ENCODE measurements around the gene TNFRSF4. TPM values are rescaled to one million over a fixed set of nuclear protein-coding genes. Genes with fewer than 3 reads are reported as not detected.

The TNFRSF4 gene
- total RNA-seq, 1 donor from 2014 or later = 0.19 TPM

GRCh38 chr1:1204425-1204920, 9.5 kb downstream of the TNFRSF4 start:
- DNase-seq (ENCODE audit: extremely low spot score, unreplicated experiment) = no peak
- no peak overlapping the region for H3K4me3 Mint-ChIP-seq (ENCODE audit: unreplicated experiment)
- no peaks in the 10 kb centered on the region for H3K9me3 Mint-ChIP-seq (ENCODE audit: unreplicated experiment)
- no peak overlapping the region for H3K27ac Mint-ChIP-seq (ENCODE audit: unreplicated experiment)
- no peaks in the 10 kb centered on the region for H3K27me3 Mint-ChIP-seq (ENCODE audit: unreplicated experiment)
- TF ChIP-seq CTCF (IDR thresholded peaks at IDR 0.05) = no peak
- no peaks in the 10 kb centered on the region for H3K36me3 Mint-ChIP-seq (ENCODE audit: unreplicated experiment)
- peaks cover 16% of the 10 kb centered on the region for H3K4me1 Mint-ChIP-seq (ENCODE audit: unreplicated experiment)

GRCh38 chr1:1203561-1204424, 10.2 kb downstream of the TNFRSF4 start:
- no peak overlapping the region for H3K27ac Mint-ChIP-seq (ENCODE audit: unreplicated experiment)
- peaks cover 12% of the 10 kb centered on the region for H3K4me1 Mint-ChIP-seq (ENCODE audit: unreplicated experiment)
- no peak for TF ChIP-seq CTCF (IDR thresholded peaks at IDR 0.05)
- H3K4me3 Mint-ChIP-seq (ENCODE audit: unreplicated experiment) = no peak overlapping the region
- no peak for DNase-seq (ENCODE audit: extremely low spot score, unreplicated experiment)
- H3K36me3 Mint-ChIP-seq (ENCODE audit: unreplicated experiment) = no peaks in the 10 kb centered on the region
- no peaks in the 10 kb centered on the region for H3K9me3 Mint-ChIP-seq (ENCODE audit: unreplicated experiment)
- no peaks in the 10 kb centered on the region for H3K27me3 Mint-ChIP-seq (ENCODE audit: unreplicated experiment)

- DNase-seq (ENCODE audit: extremely low spot score, unreplicated experiment) = no peak
- no peak for TF ChIP-seq CTCF (IDR thresholded peaks at IDR 0.05)
- H3K4me3 Mint-ChIP-seq (ENCODE audit: unreplicated experiment) = no peak overlapping the region
- H3K27me3 Mint-ChIP-seq (ENCODE audit: unreplicated experiment) = no peaks in the 10 kb centered on the region
- no peaks in the 10 kb centered on the region for H3K9me3 Mint-ChIP-seq (ENCODE audit: unreplicated experiment)
- H3K4me1 Mint-ChIP-seq (ENCODE audit: unreplicated experiment) = peaks cover 7% of the 10 kb centered on the region
- H3K27ac Mint-ChIP-seq (ENCODE audit: unreplicated experiment) = no peak overlapping the region
- H3K36me3 Mint-ChIP-seq (ENCODE audit: unreplicated experiment) = no peaks in the 10 kb centered on the region
Measured at GRCh38 chr1:1202831-1203560, 11.0 kb downstream of the TNFRSF4 start.

DNA sequence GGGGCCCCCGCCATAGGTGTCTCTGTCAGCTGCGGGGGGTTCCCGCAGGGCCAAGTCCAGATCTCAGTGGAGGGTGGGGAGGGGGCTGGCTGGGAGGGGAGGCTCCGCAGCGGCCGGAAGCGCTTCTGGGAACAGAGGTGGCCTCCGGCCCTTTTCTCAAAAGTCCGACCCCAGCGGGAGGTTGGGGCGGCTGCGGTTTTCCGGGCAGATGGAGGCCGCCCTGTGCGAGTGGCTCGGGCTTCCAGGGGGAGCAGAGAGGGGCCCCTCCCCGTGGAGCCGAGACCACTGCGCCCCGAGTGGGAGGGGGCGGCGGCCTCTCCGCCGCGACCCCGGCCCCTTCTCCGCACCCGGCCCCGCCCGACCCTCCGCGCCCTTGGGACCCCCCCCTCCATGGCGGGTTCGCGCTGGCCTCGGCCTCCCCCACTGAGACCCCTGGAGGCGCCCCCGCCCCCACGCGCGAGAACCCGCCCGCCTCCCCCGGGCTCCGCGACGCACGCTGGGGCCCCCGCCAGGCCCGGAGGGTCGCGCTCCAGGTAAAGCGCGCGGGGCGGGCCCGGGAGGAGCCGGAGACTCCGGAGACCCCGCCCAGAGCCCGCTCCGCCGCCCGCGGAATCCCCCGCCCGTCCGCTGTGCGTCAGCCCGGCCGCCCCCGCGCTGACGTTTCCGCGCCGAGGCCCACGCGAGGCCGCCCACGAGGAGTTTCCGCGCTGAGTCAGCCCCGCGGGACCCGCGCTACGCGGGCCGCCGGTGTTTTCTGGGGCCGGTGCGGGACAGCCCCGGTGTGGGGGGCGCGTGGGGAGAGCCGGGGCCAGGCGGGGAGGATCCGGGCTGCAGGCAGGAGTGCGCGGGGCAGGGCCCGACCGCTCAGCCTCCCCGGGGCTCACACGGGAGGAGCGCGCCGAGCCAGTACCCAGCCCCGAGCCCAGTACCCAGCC, 12.8 kb downstream of the TNFRSF4 start:
- no peak for TF ChIP-seq CTCF (IDR thresholded peaks at IDR 0.05)
- Mint-ChIP-seq H3K9me3 (ENCODE audit: unreplicated experiment) (no peaks in the 10 kb centered on the region), H3K27me3 (ENCODE audit: unreplicated experiment) (no peaks in the 10 kb centered on the region)

More for the DNA sequence above, 12.8 kb downstream of the TNFRSF4 start:
- Mint-ChIP-seq H3K27ac (ENCODE audit: unreplicated experiment) (no peak overlapping the region), H3K4me1 (ENCODE audit: unreplicated experiment) (peaks cover 5% of the 10 kb centered on the region), H3K4me3 (ENCODE audit: unreplicated experiment) (peak overlapping the region; percentile 35), H3K36me3 (ENCODE audit: unreplicated experiment) (no peaks in the 10 kb centered on the region)
- DNase-seq (ENCODE audit: extremely low spot score, unreplicated experiment) = no peak

Measured in osteocyte (in vitro differentiated cells).